NCI-H446 treated with DMSO at 0.1 percent for 48 hours (cell line): Measurements from ENCODE around the gene KIRREL3.

Experiments used
- DNase-seq: peaks from one replicate; lab custom pipeline; 2025; lab: John Stamatoyannopoulos, UW

The KIRREL3 gene

DNA sequence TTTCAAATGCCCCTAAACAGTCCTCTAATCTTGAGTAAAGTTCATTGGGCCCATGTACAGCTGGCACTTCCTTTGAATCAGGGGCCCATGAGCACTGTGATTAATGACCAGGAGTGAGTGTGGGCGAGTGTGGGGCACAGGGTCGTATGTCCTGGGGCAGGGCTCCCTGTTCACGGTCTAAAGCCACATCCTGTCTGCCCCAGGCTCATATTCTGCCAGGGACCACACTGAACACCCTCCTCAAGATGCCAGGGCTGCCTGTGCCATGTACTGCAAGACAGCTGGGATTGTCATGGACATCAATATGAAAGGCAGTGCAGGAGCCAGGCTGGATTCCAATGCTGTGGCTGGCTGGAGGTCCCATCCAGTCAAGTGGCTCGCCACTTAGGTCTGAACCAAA lies 130.5 kb downstream of the KIRREL3 start:
- no peak for DNase-seq

DNA sequence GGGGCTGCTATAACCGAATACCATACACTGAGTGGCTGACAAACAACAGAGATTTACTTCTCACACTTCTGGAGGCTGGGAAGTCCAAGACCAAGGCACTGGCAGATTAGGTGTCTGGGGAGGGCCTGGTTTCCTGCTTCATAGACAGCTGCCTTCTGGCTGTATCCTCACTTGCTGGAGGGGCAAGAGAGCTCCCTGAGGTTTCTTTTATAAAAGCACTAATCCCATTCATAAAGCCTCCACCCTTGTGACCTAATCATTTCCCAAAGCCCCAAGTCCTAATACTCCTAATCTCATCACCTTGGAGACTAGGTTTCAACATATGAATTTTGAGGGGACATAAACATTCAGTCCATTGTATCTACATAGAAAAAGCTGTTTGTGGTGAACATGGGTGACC lies 131.8 kb downstream of the KIRREL3 start:
- no peak for DNase-seq

DNA sequence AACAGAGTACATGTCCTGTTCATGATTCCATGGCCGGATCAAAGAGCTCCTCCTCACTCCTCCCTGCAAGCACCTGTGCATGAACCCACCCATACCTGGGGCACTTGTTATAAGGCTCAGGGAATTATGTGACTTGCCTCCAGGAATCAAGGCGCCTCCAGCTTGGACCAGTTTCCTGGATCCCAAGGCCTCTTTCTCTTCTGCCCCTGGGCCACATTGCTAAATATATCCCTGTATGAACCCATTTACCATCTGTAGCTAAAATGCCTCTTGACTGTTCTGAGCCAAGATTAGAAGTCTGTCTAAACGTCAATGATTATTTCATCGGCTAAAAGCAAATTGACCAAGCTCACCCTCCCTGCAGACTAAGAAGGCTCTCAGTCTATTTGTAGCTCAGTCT lies 135.6 kb downstream of the KIRREL3 start:
- no peak for DNase-seq

DNA sequence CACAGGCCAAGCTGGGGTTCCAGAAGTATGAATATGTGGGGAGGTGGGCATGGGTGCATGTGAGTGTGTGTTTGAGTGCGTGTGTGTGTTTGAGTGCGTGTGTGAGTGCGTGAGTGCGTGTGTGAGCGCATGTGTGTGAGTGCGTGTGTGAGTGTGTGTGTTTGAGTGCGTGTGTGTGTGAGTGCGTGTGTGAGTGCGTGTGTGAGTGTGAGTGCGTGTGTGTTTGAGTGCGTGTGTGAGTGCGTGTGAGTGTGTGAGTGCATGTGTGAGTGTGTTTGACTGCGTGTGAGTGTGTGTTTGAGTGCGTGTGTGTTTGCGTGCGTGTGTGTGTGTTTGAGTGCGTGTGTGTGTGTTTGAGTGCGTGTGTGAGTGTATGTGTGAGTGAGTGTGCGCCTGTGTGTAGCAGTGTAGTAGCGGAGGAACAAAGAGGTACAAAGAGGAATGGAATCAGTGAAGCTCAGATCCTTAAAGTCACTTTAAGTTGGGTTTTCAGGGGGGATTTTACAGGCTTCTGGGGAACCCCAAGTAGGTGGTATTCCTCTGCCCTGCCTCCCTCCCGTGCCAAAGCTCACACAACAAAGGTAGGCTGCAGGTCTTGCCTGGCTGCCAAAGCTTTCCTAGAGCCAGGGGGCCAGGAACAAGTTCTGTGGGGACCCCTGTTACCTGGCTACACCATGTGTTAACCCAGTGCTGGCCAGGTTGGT lies 137.1 kb downstream of the KIRREL3 start:
- DNase-seq: no peak

DNA sequence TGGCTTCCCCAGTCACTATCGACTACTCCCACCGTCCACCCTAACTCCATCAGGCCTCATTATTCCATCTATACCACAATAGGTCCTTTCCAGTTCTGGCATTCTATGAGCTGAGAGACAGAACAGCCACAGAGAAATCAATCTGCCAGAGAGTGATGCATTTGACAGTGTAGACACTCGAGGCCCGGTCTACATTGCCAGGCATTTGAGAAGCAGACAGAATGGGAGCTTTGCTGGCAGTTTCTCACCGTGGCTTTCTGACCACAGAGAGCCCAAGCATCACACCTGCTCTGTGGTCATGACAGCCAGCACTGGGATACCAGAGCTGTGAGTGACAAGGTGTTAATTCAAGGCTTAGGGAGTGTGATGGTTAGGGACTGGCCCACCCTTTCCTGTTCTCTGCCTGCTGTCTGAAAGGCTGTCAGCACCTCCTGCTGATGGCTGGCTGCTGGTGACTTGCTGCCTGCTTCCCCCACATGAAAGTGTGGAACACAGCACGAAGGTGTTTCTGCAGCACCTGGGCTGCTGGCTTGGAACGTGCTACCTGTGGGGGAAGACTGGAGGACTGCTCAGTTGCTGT lies 137.8 kb downstream of the KIRREL3 start:
- no peak for DNase-seq

DNA sequence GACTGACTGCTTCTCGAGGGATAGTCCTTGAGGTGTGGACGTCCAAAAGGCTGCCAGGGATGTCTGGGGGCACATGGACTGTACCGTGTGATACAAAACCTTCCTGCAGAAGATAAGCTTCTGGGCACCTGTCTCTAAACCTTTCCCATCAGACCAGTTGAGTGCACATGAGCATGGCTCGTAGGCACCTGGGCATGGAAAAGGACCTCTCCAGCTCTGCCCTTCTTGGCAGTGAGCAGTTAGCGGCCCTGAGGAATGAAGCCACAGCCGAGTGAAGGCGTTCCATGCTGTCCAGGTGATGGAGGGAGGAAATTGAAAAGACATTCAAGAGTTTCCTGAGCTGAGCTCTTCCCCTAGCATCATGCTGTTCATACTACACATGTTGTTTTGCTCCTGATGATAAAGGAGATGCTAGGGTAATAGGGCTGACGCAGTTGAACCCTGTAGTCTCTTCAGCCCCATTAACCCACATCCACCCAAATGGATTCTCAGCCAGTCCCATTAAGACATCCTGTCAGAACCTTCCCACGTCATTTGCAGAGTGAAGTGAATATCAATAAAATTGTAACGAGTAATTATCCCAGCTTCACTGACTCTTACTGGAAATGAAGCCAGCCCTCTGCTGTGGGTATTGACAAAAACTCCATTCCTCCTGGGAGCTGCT lies 138.6 kb downstream of the KIRREL3 start:
- no peak for DNase-seq

DNA sequence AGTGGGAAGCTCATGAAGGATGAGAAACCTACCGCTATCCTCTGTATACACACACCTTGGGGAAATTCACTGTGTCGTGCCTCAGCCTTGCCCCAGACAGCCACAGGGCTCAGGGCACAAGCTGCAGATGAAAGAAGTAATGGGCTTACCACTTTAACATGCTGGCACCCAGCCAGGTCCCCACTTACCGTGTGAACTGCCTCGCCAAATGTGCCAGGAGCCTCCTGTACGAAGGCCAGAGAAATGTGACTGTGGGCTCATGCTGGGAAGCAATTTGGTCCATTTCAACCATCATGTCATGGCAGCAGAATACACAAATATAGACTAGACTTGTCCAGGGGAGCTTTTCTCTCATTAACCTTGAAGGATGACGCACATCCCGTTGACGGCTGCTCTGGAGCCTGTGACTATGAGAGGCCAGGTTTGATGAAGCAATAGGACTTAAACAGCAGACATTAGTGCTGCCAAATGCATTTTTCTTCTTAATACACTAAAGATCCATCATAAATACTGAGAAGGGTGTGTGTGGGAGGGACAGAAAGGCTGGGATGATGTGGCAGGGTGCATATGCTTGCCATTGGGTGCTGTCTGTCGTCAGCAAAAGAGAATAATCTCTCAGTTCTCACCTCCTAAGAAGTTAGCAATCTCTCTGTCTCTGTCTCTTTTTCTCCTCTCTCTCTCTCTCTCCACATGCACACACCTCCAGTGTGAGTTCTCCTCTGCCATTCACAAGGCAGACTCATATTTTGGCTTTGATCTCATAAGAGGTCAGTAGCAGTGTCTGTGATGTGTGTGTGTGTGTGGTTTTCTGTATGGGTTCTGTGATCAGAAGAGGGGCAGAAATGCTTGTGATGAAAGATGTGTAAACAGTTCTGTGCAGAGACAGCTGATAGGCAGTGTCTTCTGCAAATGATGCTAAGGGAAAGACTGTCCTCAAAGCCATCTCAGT lies 142.4 kb downstream of the KIRREL3 start:
- DNase-seq: no peak

DNA sequence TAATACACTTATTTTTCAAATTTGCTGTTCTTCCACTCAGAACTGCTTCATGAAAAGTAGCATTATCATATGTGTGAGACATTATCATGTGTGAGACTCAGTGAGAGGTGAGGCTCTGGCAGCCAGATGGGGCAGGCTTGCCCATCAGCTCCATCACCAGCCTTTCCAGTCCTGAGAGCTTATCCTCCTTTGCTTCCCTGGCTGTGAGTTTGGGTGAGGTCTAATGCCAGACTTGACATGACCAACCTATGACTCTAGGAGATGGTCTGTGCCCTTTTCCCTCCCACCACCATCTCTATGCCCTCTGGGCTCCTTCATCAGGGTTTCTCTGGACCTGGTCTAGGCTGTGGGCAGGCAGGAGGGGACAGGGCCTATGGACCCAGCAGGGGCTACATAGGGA lies 145.0 kb downstream of the KIRREL3 start:
- no peak for DNase-seq

DNA sequence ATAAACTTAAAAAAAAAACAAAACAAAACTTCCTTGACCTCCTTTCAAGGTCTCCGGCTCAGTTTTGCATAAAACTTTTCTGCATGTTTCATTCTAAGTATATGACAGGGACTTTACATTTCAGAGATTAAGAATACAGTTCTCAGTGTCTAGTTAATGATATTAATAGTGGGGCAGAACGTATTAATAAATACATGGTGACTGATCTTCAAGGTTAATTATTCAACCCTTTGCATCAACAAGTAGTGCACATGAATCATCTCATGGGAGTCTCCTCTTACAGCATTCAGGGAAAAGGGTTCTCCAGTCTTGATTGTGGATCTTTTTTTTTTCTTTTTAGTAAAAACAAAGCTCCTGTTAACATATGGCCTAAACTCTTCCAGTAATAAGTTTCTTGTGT lies 146.8 kb downstream of the KIRREL3 start:
- no peak for DNase-seq

DNA sequence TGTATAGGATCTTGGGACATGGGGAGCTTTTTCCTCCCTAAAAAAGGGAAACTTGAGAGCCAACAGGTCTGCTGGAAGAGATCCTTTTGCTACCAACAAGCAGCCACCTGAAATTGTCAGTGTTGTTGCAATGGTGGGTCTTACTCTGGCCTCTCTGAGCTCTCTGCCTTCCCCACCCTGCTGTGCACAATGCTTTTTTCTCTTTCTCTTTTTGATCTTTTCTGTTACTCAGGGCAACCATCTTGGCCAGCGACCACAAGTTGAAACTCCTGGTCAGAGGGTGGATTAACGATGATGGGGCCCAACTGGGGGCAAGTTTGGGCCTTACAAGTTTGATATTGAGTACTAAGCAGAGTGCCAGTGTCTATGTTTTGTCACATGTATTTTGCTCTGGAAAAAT lies 155.8 kb downstream of the KIRREL3 start:
- no peak for DNase-seq

DNA sequence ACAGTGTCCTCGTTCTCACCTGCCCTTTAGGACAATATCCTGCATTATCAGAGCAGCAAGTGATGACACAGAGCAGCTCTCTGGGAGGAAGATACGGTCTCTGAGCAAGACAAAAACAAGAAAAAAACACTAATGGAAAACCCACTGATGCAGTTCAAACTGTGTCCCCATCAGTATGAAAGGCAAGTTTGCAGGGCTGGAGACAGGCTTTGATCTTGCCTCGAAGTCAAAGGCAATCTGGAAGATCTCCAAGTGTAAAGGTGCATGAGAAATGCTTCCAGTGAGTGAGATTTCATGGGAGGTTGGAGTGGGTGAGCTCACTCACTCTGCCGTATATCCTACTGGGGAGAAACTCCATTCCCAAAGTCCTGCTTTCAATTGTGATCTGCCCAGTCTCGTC lies 157.5 kb downstream of the KIRREL3 start:
- no peak for DNase-seq

DNA sequence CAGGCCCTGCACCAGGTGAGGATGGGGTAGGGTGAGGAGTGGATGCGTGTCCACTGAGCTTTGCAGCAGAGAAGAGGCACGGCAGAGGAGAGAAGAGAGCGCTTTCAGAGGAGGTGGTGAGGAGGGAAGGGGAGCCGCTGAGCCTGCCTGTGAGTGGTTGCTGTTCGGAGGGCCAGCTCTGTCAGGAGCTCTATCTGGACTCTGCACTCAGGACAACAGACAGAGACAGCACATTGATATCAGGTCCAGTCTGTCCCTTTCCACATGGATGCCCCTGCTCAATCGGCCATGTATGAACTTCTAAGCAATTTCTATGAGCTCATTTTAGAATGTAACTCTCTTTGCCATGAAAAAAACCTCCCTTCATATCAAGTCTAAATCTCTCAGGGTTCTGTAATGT lies 158.6 kb downstream of the KIRREL3 start:
- no peak for DNase-seq

DNA sequence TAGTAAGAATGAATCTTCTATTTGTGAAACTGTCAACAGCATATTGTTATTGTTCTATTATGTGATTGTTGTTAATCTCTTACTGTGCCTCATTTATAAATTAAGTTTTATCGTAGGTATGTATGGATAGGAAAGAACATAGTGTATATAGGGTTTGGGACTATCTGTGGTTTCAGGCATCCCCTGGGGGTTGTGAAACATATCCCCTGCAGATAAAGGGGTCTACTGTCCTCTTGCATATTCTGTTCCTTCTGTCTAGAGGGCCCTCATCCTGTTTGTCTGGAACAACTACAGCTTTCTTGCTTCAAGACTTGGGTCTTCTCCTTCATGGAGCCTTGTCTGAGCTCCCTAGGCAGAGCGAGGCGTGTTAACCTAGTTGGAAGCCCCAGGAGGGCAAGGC lies 159.6 kb downstream of the KIRREL3 start:
- no peak for DNase-seq

DNA sequence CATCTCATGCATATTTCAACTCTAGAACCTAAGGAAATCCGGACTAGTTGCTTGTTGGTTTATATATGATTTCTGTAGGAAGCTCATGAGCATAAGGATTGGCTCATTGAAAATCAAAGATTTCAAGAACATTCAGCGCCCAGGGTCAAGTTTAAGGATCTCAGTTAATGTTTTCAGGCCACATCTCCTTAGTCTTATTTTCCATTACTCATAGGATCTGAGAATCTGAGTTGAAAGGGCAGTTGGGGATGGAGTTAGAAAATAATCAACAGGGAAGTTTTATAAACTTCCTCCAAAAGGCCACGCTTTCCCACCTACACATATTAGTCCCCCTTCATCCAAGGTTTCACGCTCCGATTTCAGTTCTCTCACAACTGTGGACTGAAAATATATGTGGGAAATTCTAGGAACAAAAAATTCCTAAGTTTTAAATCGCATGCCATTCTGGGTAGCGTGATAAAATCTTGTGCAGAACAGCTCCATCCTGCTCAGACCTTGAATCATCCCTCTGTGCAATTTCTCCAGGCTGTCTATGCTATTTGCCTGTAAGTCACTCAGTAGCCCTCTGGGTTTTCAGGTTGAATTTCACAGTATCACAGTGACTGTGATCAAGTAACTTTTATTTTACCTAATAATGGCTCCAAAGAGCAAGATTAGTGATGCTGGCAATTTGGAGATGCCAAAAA lies 160.2 kb downstream of the KIRREL3 start:
- DNase-seq: no peak

DNA sequence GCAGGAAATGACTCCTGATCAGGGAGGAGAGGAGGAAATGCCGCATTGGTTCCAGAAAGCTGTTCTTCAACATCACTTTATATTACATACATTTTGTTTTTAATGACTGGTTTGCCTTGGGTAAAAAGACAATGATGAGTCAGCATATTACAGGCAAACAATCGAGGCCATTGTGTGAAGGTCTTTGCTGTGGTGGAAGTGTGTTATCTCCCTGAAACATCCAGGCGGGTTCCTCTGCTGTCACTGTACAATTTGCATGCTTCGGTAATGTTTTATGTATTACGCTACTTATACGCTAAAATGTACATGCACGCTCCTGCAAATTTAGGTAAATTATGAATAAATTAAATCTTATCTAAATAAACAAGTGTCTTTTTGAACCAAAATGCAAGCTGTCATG lies 161.1 kb downstream of the KIRREL3 start:
- DNase-seq: no peak

DNA sequence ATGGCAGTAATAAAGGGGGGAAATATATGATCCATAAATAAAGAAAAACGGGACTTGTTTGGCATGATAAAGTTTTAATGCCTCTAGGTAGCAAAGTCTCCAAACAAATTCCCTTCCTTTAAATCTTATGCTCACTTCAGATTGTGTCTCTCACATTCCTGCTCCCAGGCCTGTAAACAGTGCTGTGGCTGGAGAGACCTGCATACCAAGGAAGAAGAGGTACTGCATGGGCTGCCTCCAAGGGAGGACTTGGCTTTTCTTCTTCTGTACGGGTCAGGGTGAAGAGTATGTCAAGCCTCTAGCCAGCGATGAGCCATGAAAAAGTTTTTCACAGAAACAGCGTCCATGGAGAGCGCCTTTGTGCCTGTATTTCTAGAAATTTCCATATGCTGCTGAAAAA lies 161.8 kb downstream of the KIRREL3 start:
- no peak for DNase-seq

DNA sequence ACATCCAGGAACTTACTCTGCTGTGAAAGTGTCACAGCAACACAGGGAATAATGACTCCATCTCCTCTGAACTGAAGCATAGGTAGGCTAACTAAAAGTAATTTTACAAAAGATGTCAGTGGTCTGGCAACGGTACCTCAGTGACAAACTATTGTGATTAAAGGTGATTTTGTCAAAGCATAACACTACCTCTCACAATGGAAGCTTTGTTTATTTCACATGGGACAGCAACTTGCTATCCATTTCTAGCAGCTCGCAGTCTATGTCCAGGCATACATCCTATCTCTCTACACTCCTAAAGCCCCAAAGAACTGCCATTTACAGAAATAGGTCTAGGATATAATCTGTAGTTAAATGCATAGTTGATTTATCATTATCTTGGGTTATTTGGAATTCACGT lies 163.0 kb downstream of the KIRREL3 start:
- no peak for DNase-seq

DNA sequence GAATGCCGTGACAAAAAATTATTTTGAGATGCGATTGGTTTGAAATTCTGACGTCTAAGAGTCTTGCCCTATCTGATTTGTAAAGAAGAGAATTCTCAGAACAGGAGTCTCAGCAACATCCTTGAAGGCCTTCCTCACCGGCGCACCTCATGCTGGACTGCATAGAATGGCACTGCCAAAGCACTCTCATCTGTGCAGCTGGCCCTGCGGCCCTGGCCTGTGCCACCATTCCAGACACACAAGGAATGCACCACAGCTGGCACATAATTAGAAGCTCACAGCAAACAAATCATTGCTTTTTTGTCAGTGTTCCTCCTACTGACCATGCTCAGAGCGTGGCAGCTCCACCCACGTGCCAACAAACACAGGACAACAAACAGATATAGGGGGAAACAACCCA lies 166.0 kb downstream of the KIRREL3 start:
- DNase-seq: no peak

DNA sequence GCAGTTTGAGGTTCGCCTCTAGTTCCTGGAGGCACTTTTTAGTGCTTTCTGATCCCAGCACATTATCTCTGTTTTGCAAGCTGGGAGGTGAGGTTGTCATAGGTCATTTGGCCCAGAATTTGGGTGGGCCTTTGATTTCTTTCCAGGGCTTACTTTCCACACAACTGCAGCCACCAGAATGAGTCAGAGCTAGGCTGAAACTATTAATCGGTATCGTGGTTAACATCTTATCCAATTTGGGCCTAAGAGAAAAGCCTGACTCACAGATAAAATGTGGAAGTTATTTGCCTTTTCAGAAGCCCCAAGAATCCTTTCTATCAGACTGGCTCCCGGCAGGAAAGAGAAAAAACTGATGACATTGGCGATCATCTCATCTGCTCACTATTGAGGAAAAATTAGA lies 166.4 kb downstream of the KIRREL3 start:
- DNase-seq: no peak

DNA sequence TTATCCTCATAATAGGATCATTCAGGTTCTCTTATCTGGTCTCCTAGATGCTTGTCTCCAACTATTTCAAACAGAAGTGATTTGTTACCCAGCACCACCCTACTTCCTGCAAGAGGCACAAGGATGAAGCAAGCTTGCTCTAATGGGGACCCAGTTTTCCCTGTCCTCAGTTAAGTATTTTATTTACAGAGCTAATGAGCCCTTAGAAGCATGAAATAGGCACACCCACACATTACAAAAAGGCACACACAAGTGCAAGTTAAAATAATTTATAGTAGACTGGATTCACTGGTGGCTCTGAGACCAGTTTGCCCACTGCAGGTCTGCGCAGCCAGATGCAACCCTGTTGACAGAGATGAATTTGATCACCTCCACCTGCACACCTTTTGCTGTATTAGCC lies 167.5 kb downstream of the KIRREL3 start:
- DNase-seq: no peak

DNA sequence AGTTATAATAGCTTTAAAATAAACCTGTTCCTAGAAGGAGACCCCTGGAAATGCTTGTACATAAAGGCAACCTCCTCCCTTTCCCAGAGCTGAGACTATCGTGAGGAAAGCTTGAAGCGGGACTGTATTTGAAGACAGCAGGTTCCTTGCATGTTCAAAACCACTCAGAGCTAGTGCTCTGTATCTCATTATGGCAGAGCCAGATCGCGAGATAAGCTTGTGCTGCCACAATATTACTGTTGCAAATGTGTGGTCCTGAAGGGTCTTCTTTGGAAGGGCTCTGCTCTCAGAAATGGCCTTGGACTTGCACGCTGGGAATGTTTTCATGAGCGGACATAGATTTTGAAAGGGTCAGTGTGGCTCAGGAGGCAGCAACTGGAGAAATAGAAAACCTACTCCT lies 168.2 kb downstream of the KIRREL3 start:
- no peak for DNase-seq

DNA sequence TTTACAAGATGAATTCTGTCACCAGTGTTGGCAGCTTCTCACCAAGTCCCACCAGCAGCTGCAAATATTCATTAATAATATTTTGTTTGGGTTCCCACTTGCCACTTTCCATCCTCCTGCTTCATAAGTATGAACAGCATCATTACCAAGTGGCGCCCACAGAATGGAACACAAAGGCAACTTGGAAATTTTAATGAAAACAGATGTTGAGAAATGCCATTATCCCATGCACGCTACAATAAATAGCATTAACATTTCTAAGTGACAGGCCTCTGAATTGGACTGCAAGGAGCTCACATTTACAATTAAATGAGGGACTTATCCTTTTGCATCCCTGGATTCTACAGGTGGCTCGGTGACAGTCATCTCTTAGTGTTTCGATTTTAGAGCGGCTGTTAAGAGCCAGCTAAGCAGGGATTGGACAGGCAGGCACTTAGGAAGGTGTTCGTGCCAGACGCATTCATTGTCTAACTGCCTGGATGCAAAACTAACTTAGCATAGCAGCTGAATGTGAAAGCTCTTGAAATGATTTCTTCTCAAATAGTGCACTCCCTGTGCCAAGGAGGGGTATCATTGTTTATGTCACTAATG lies 170.3 kb downstream of the KIRREL3 start:
- no peak for DNase-seq
